HG03520 (cell line): Measurements from ENCODE around the gene OSGIN1.

Experiments used
- ATAC-seq: cut with Tn5 transposase; IDR thresholded peaks from one replicate; pipeline ENCODE4 v1.9.1; 2021; ENCODE audit warnings: mild to moderate bottlenecking, moderate library complexity; ENCODE audit not compliant: unreplicated experiment

Gene OSGIN1

GRCh38 chr16:83956336-83957289, 3.6 kb downstream of the OSGIN1 start:
- ATAC-seq: peak; percentile 48

GRCh38 chr16:83957296-83957855, 4.3 kb downstream of the OSGIN1 start:
- ATAC-seq: no peak

- ATAC-seq: no peak
These were observed 5.3 kb downstream of the OSGIN1 start for GRCh38 chr16:83958137-83958845.

- no peak for ATAC-seq
These were observed 6.0 kb downstream of the OSGIN1 start for GRCh38 chr16:83958846-83959565.

GRCh38 chr16:83959656-83960434, 6.8 kb downstream of the OSGIN1 start:
- ATAC-seq: no peak

GRCh38 chr16:83960521-83961249, 7.6 kb downstream of the OSGIN1 start:
- ATAC-seq: no peak

GRCh38 chr16:83961591-83961990, 8.6 kb downstream of the OSGIN1 start:
- no peak for ATAC-seq

- ATAC-seq: no peak
These were observed 10.5 kb downstream of the OSGIN1 start for GRCh38 chr16:83963277-83964119.

- ATAC-seq: no peak
These were observed 11.8 kb downstream of the OSGIN1 start for GRCh38 chr16:83964684-83965443.

GRCh38 chr16:83965444-83966152, 12.6 kb downstream of the OSGIN1 start:
- ATAC-seq: no peak

- ATAC-seq: no peak
These were observed 13.2 kb downstream of the OSGIN1 start for GRCh38 chr16:83966153-83966696.

- ATAC-seq: no peak
These were observed 14.1 kb downstream of the OSGIN1 start for GRCh38 chr16:83967091-83967490.

GRCh38 chr16:83967838-83968305, 14.8 kb downstream of the OSGIN1 start, which contains the start of gene NECAB2:
TSS of gene NECAB2 (plus strand) at chr16:83968244. CDS start at chr16:83968649, 405 bp downstream.
- ATAC-seq: no peak

GRCh38 chr16:83968306-83968851, 15.3 kb downstream of the OSGIN1 start:
- no peak for ATAC-seq

- no peak for ATAC-seq
These were observed 16.0 kb downstream of the OSGIN1 start for GRCh38 chr16:83968891-83969649.
